Activated naive CD8-positive, alpha-beta T cell treated with anti-CD3 and anti-CD28 coated beads, Interleukin-2, amount 50 U/mL, for 24 hours (primary cell): Measurements from ENCODE around the gene RNASE13.

ENCODE experiments used
- ATAC-seq: fragments of 150-1000 bp; cut with Tn5 transposase; one replicate; pipeline ENCODE4 v1.10.0; 2021
- DNase-seq: peaks from one replicate; pipeline ENCODE4 v3.0.0; 2021
- H3K27ac Mint-ChIP-seq: one replicate; pipeline ENCODE4 v1.8.0; 2021; ENCODE audit warnings: mild to moderate bottlenecking, mixed read lengths
- H3K27me3 Mint-ChIP-seq: one replicate; pipeline ENCODE4 v1.8.0; 2021; ENCODE audit warnings: mixed read lengths
- H3K36me3 Mint-ChIP-seq: one replicate; pipeline ENCODE4 v1.8.0; 2021; ENCODE audit warnings: low read depth, mixed read lengths
- H3K4me1 Mint-ChIP-seq: one replicate; pipeline ENCODE4 v1.8.0; 2021; ENCODE audit warnings: mixed read lengths
- H3K4me3 Mint-ChIP-seq: one replicate; pipeline ENCODE4 v1.8.0; 2021; ENCODE audit warnings: mild to moderate bottlenecking, moderate library complexity, mixed read lengths
- H3K9me3 Mint-ChIP-seq: one replicate; pipeline ENCODE4 v1.8.0; 2021; ENCODE audit warnings: mixed read lengths

The RNASE13 gene

GRCh38 chr14:21034707-21035106 is at the start of gene RNASE13:
Gene RNASE13, minus strand, starts transcription at chr14:21034807. Its CDS starts 519 bp downstream, at chr14:21034288.
- ATAC-seq (no peak), DNase-seq (no peak)
- Mint-ChIP-seq H3K9me3 (no peaks in the 10 kb centered on the region), H3K36me3 (no peaks in the 10 kb centered on the region), H3K27me3 (no peaks in the 10 kb centered on the region), H3K4me1 (no peaks in the 10 kb centered on the region), H3K4me3 (no peak within 1 kb of the TSS), H3K27ac (no peak within 1 kb of the TSS)

- no peak for ATAC-seq
- Mint-ChIP-seq H3K9me3 (no peaks in the 10 kb centered on the region), H3K36me3 (no peaks in the 10 kb centered on the region), H3K27me3 (no peaks in the 10 kb centered on the region), H3K4me3 (no peak overlapping the region), H3K27ac (no peak overlapping the region), H3K4me1 (peaks cover 16% of the 10 kb centered on the region)
- DNase-seq, result no peak
These were observed 49.8 kb upstream of the RNASE13 start for GRCh38 chr14:21084396-21084795.

- Mint-ChIP-seq H3K27ac (no peak overlapping the region), H3K4me1 (peaks cover 16% of the 10 kb centered on the region), H3K4me3 (no peak overlapping the region), H3K36me3 (no peaks in the 10 kb centered on the region), H3K27me3 (no peaks in the 10 kb centered on the region), H3K9me3 (no peaks in the 10 kb centered on the region)
- ATAC-seq, result no peak
- DNase-seq, result no peak
These were observed 49.1 kb upstream of the RNASE13 start for GRCh38 chr14:21083565-21084325.

- ATAC-seq (no peak), DNase-seq (no peak)
- Mint-ChIP-seq H3K4me3 (no peak overlapping the region), H3K9me3 (no peaks in the 10 kb centered on the region), H3K27ac (no peak overlapping the region), H3K27me3 (no peaks in the 10 kb centered on the region), H3K36me3 (no peaks in the 10 kb centered on the region), H3K4me1 (peaks cover 2% of the 10 kb centered on the region)
These were observed 47.0 kb upstream of the RNASE13 start for GRCh38 chr14:21081521-21082142.

GRCh38 chr14:21078726-21079125 is 44.1 kb upstream of the RNASE13 start:
- Mint-ChIP-seq H3K4me3 (no peak overlapping the region), H3K4me1 (no peaks in the 10 kb centered on the region), H3K27ac (no peak overlapping the region), H3K9me3 (no peaks in the 10 kb centered on the region), H3K36me3 (no peaks in the 10 kb centered on the region), H3K27me3 (peaks cover 1% of the 10 kb centered on the region)
- no peak for ATAC-seq
- no peak for DNase-seq

GRCh38 chr14:21078287-21078686 is 43.7 kb upstream of the RNASE13 start:
- H3K9me3 Mint-ChIP-seq, result no peaks in the 10 kb centered on the region
- H3K4me1 Mint-ChIP-seq, result no peaks in the 10 kb centered on the region
- DNase-seq (no peak), ATAC-seq (no peak)
- H3K36me3 Mint-ChIP-seq, result no peaks in the 10 kb centered on the region
- H3K4me3 Mint-ChIP-seq, result no peak overlapping the region
- peaks cover 6% of the 10 kb centered on the region for H3K27me3 Mint-ChIP-seq
- no peak overlapping the region for H3K27ac Mint-ChIP-seq

- Mint-ChIP-seq H3K9me3 (no peaks in the 10 kb centered on the region), H3K4me1 (no peaks in the 10 kb centered on the region), H3K27me3 (peaks cover 9% of the 10 kb centered on the region), H3K36me3 (no peaks in the 10 kb centered on the region), H3K4me3 (no peak overlapping the region), H3K27ac (no peak overlapping the region)
- DNase-seq (no peak), ATAC-seq (peak; percentile 41)
These were observed 43.1 kb upstream of the RNASE13 start for GRCh38 chr14:21077672-21078071.

GRCh38 chr14:21075719-21076437 is 41.3 kb upstream of the RNASE13 start:
- peaks cover 16% of the 10 kb centered on the region for H3K4me1 Mint-ChIP-seq
- no peaks in the 10 kb centered on the region for H3K9me3 Mint-ChIP-seq
- H3K36me3 Mint-ChIP-seq, result no peaks in the 10 kb centered on the region
- H3K4me3 Mint-ChIP-seq, result no peak overlapping the region
- H3K27ac Mint-ChIP-seq, result no peak overlapping the region
- peaks cover 21% of the 10 kb centered on the region for H3K27me3 Mint-ChIP-seq
- no peak for DNase-seq
- no peak for ATAC-seq

GRCh38 chr14:21074398-21075272 is 40.0 kb upstream of the RNASE13 start:
- no peaks in the 10 kb centered on the region for H3K9me3 Mint-ChIP-seq
- H3K4me1 Mint-ChIP-seq, result peaks cover 23% of the 10 kb centered on the region
- no peak for ATAC-seq
- H3K36me3 Mint-ChIP-seq, result no peaks in the 10 kb centered on the region
- H3K27me3 Mint-ChIP-seq, result peaks cover 27% of the 10 kb centered on the region
- H3K27ac Mint-ChIP-seq, result no peak overlapping the region
- DNase-seq, result no peak
- no peak overlapping the region for H3K4me3 Mint-ChIP-seq

- Mint-ChIP-seq H3K27me3 (peaks cover 34% of the 10 kb centered on the region), H3K27ac (no peak overlapping the region), H3K36me3 (no peaks in the 10 kb centered on the region), H3K9me3 (no peaks in the 10 kb centered on the region), H3K4me1 (peaks cover 30% of the 10 kb centered on the region), H3K4me3 (no peak overlapping the region)
- ATAC-seq, result no peak
- DNase-seq, result no peak
These were observed 39.3 kb upstream of the RNASE13 start for GRCh38 chr14:21073921-21074320.

GRCh38 chr14:21072781-21073339 is 38.3 kb upstream of the RNASE13 start:
- H3K27me3 Mint-ChIP-seq, result peaks cover 42% of the 10 kb centered on the region
- no peaks in the 10 kb centered on the region for H3K9me3 Mint-ChIP-seq
- peaks cover 34% of the 10 kb centered on the region for H3K4me1 Mint-ChIP-seq
- no peak for DNase-seq
- no peak for ATAC-seq
- no peaks in the 10 kb centered on the region for H3K36me3 Mint-ChIP-seq
- H3K4me3 Mint-ChIP-seq, result no peak overlapping the region
- no peak overlapping the region for H3K27ac Mint-ChIP-seq

GRCh38 chr14:21072031-21072473 is 37.4 kb upstream of the RNASE13 start:
- DNase-seq, result no peak
- H3K36me3 Mint-ChIP-seq, result no peaks in the 10 kb centered on the region
- peaks cover 34% of the 10 kb centered on the region for H3K4me1 Mint-ChIP-seq
- H3K4me3 Mint-ChIP-seq, result peak overlapping the region; percentile 75
- H3K27me3 Mint-ChIP-seq, result peaks cover 48% of the 10 kb centered on the region
- no peak overlapping the region for H3K27ac Mint-ChIP-seq
- ATAC-seq, result no peak
- H3K9me3 Mint-ChIP-seq, result no peaks in the 10 kb centered on the region

- Mint-ChIP-seq H3K36me3 (no peaks in the 10 kb centered on the region), H3K27me3 (peaks cover 53% of the 10 kb centered on the region), H3K27ac (no peak overlapping the region), H3K9me3 (no peaks in the 10 kb centered on the region), H3K4me3 (peak overlapping the region; percentile 75), H3K4me1 (peaks cover 34% of the 10 kb centered on the region)
- ATAC-seq, result peak; percentile 64
- DNase-seq, result peak; percentile 73
These were observed 36.8 kb upstream of the RNASE13 start for GRCh38 chr14:21071225-21072030.
